ENCODE results near the gene PRPF8. TPM values are rescaled to one million over a fixed set of nuclear protein-coding genes. Genes with fewer than 3 reads are reported as not detected.
A peak's percentile ranks its signal among the peaks of the same experiment; 100 is the strongest.
"Not testable (repeated sequence)": the region's sequence is repeated elsewhere in the genome, so short reads cannot be mapped to it uniquely, and the experiment has no call there.

Gene PRPF8
- total RNA-seq, 1 donor from 2014 or later: 57.7 TPM

- peaks cover 12% of the 10 kb centered on the region for H3K36me3 ChIP-seq (ENCODE audit: control insufficient read depth, insufficient read depth, low read length)
- H3K4me3 ChIP-seq (ENCODE audit: low read depth, low read length): no peak overlapping the region
- DNase-seq (ENCODE audit: low read depth) (peak; percentile 70), FAIRE-seq (no peak)
- TF ChIP-seq CTCF (IDR thresholded peaks at IDR 0.05; ENCODE audit: insufficient read depth, low read length, severe bottlenecking): no peak
- H3K27me3 ChIP-seq (ENCODE audit: control insufficient read depth, insufficient read depth, low read length): no peaks in the 10 kb centered on the region
Measured at GRCh38 chr17:1686086-1686485, 1.4 kb upstream of the PRPF8 start.

- no peak for FAIRE-seq
- H3K4me3 ChIP-seq (ENCODE audit: low read depth, low read length): peak overlapping the region; percentile 90
- H3K36me3 ChIP-seq (ENCODE audit: control insufficient read depth, insufficient read depth, low read length): peaks cover 27% of the 10 kb centered on the region
- DNase-seq (ENCODE audit: low read depth): no peak
- H3K27me3 ChIP-seq (ENCODE audit: control insufficient read depth, insufficient read depth, low read length): no peaks in the 10 kb centered on the region
- no peak for TF ChIP-seq CTCF (IDR thresholded peaks at IDR 0.05; ENCODE audit: insufficient read depth, low read length, severe bottlenecking)
Measured at GRCh38 chr17:1683459-1683858, 1.2 kb downstream of the PRPF8 start.

- TF ChIP-seq CTCF (IDR thresholded peaks at IDR 0.05; ENCODE audit: insufficient read depth, low read length, severe bottlenecking): no peak
- no peak for FAIRE-seq
- Histone ChIP-seq H3K4me3 (ENCODE audit: low read depth, low read length) (no peak overlapping the region), H3K36me3 (ENCODE audit: control insufficient read depth, insufficient read depth, low read length) (peaks cover 49% of the 10 kb centered on the region), H3K27me3 (ENCODE audit: control insufficient read depth, insufficient read depth, low read length) (no peaks in the 10 kb centered on the region)
- DNase-seq (ENCODE audit: low read depth): no peak
Measured at GRCh38 chr17:1676401-1676800, 8.3 kb downstream of the PRPF8 start.

GRCh38 chr17:1673041-1673785 is 11.5 kb downstream of the PRPF8 start:
- FAIRE-seq: peak; percentile 28
- Histone ChIP-seq H3K4me3 (ENCODE audit: low read depth, low read length) (no peak overlapping the region), H3K27me3 (ENCODE audit: control insufficient read depth, insufficient read depth, low read length) (no peaks in the 10 kb centered on the region), H3K36me3 (ENCODE audit: control insufficient read depth, insufficient read depth, low read length) (peaks cover 37% of the 10 kb centered on the region)
- TF ChIP-seq CTCF (IDR thresholded peaks at IDR 0.05; ENCODE audit: insufficient read depth, low read length, severe bottlenecking): no peak
- no peak for DNase-seq (ENCODE audit: low read depth)

GRCh38 chr17:1663934-1664333 is 20.7 kb downstream of the PRPF8 start:
- not testable (repeated sequence) for H3K4me3 ChIP-seq (ENCODE audit: low read depth, low read length); FAIRE-seq
- H3K36me3 ChIP-seq (ENCODE audit: control insufficient read depth, insufficient read depth, low read length): peaks cover 33% of the 10 kb centered on the region

GRCh38 chr17:1661045-1661444 is 23.6 kb downstream of the PRPF8 start:
- Histone ChIP-seq H3K4me3 (ENCODE audit: low read depth, low read length) (no peak overlapping the region), H3K27me3 (ENCODE audit: control insufficient read depth, insufficient read depth, low read length) (no peaks in the 10 kb centered on the region), H3K36me3 (ENCODE audit: control insufficient read depth, insufficient read depth, low read length) (peaks cover 46% of the 10 kb centered on the region)
- FAIRE-seq (no peak), DNase-seq (ENCODE audit: low read depth) (no peak)
- TF ChIP-seq CTCF (IDR thresholded peaks at IDR 0.05; ENCODE audit: insufficient read depth, low read length, severe bottlenecking): no peak

More at GRCh38 chr17:1663934-1664333, 20.7 kb downstream of the PRPF8 start:
- not testable (repeated sequence) for H3K27me3 ChIP-seq (ENCODE audit: control insufficient read depth, insufficient read depth, low read length); DNase-seq (ENCODE audit: low read depth)
